ENCODE measurements around the gene BTRC.

BTRC gene

DNA sequence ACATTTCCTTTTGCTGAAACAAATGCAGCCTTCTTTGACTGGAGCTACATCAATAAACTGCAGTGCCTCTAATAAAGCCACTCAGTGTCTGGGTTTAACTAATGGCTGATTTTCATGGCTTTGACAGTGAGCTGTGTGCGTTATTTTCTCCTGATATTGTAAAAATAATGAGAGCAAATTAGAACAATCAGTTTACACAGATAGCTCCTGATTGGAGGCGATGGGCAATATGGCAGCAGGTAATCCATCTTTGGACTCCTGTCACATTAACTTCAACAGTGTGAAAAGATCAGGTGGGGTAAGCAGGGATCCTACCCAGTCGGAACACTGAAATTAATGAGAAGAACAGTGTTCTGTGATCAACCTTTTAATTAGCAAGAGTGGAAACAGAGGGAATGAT, 133.4 kb downstream of the BTRC start:
- no peak for DNase-seq

DNA sequence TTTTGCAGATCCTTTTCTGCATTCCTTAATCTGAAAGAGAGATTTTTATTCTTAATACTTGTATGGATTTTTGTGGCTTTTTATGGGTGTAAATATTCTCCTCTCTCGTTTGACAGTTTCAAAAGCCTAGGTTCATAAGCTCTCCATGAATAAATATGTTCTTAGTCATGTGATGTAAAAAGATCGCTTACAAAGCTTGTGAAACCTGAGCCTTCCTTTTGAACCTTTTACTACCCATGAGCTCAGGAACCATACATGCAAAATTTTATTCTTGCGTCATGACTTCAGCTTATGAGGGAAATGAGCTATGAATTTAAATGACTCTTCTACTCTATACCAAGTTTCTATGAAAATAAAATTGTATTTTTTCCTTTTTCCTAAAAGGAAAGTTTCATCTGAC, 135.4 kb downstream of the BTRC start:
- DNase-seq = peak; percentile 18

- DNase-seq = no peak
Observed at GRCh38 chr10:101490026-101490425, 136.1 kb downstream of the BTRC start.

GRCh38 chr10:101492205-101492604, 138.2 kb downstream of the BTRC start:
- no peak for DNase-seq

GRCh38 chr10:101492814-101493213, 138.8 kb downstream of the BTRC start:
- no peak for DNase-seq

- no peak for DNase-seq
Observed at GRCh38 chr10:101493249-101493648, 139.3 kb downstream of the BTRC start.

DNA sequence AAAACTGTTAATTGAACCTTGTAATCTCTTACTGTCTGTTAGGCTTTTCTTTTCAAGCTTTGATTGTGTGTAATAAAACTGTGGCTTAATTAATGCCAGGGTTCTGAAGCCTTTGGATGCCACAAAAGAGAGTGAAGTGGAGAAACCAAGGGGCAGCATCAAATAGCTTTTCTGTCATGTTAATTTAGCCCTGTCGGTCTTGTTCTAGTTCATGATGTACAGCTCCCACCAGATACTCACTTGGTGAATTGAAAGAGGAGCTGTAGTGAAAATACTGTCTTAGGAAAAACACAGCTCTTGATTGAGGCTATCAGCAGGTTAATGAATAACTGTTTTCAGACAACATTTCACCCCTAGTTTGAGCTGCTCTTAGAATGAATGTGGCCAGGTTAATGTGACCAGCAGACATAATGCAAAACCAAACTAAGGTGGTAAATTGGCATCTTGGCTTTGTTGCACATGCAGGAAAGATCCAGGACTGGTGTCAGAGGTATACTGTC, 139.9 kb downstream of the BTRC start:
- DNase-seq = no peak

- DNase-seq = no peak
Observed at GRCh38 chr10:101494650-101495049, 140.7 kb downstream of the BTRC start.

GRCh38 chr10:101495324-101495925, 141.5 kb downstream of the BTRC start:
- no peak for DNase-seq

GRCh38 chr10:101504438-101504837, 150.5 kb downstream of the BTRC start:
- DNase-seq = no peak

DNA sequence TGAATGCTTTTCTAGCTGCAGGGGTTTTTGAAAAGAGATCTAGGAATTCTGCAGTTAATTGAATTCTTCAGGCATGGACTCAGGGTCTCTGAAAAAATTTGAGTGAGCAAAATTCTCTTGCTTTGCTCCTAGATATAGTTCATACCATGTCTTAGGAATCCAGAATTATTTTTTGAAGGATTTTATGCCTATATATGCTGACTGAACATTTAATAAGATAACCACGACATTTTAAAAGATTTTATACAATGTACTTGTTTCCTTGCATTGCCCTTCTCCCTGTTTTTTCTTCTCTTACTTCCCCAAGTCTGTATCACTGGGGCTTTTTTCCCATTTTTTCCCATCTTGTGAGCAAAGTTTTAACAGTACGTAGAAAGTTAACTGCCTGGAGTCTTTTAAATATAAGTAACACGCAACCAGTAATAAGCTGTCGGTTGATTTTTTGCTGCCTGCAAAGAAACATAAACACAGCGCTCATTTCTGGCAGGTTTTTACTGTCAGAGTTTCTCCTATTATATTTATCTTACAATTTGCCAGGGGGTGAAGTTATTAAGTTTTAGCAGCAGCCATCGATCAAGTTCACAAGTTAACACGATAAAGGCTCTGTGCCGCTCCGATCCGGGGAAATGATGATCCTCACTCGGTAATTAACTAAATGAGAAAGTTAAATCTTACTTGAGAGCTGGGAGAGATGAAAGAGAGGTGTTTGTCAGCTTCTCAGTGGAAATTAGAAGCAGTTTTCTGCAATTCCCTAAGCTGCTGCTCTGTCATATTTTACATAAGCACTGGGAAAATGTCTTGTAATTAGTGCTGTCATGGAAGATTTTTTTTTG, 153.1 kb downstream of the BTRC start:
- DNase-seq = no peak

DNA sequence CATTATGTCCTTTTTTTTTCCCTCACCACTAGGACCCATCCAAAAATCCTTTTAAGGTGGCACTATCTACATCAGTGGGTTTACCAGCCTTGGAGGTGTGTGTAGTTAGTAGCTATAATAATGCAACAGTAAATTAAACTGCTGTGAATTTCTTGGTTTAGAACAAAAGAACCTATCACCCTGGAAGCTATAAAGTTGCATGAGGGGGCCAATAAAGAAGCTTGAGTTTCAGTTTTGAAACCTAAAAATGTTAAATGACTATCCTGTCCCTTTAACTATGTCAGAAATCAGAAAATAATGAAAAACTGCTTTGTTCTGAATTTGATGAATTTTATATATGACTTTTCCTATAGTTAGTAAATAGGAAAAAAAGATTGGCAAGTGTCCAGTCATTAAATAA, 153.9 kb downstream of the BTRC start:
- DNase-seq = no peak

- no peak for DNase-seq
Observed at GRCh38 chr10:101511938-101512337, 158.0 kb downstream of the BTRC start.

GRCh38 chr10:101512738-101513137, 158.8 kb downstream of the BTRC start:
- DNase-seq = no peak

DNA sequence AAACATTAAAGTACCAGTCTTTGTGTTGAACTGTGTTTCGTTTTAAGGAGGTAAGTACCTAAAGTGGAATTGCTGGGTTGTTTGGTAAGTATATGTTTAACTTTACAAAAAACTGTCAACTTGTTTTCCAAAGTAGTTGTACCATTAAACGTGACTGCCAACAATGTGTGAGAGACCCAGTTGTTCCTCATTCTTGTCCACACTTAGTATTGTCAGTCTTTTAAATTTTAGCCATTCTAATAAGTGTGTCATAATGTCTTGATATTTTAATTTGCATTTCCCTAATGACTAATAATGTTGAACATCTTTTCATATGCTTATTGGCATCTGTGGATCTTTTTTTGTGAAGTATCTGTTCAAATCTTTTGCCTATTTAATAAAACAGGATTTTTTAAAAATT, 159.8 kb downstream of the BTRC start:
- DNase-seq = no peak

DNA sequence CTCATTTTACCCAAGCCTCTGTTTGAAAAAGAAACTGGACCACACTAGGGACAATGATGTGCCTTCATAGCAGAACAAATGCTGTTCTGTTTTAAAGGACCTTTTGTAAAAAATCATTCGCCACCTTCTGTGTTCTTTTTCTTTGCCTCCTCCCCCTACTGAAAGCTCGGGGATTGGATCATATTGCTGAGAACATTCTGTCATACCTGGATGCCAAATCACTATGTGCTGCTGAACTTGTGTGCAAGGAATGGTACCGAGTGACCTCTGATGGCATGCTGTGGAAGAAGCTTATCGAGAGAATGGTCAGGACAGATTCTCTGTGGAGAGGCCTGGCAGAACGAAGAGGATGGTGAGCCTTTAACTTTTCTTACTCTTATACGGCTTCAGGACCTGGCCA, 171.9 kb downstream of the BTRC start:
- DNase-seq = no peak

DNA sequence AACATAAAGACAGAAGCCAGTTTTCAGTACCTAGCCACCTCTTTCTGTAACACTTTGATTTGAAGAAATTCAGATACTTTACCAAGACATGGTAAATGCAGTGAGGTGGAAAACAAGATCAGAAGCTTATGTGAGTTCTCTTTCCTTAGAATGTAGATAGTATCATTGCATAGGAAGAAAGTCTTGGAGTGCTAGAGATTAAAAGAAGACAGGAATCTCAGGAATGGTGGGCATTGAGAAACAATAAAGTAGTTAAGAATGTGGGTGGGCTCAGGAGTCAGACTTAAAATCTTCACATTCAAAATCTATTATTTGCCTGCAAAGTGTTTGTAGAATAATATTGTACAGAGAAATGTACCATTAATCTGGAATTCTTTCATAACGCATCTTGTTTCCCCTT, 175.2 kb downstream of the BTRC start:
- DNase-seq = no peak

DNA sequence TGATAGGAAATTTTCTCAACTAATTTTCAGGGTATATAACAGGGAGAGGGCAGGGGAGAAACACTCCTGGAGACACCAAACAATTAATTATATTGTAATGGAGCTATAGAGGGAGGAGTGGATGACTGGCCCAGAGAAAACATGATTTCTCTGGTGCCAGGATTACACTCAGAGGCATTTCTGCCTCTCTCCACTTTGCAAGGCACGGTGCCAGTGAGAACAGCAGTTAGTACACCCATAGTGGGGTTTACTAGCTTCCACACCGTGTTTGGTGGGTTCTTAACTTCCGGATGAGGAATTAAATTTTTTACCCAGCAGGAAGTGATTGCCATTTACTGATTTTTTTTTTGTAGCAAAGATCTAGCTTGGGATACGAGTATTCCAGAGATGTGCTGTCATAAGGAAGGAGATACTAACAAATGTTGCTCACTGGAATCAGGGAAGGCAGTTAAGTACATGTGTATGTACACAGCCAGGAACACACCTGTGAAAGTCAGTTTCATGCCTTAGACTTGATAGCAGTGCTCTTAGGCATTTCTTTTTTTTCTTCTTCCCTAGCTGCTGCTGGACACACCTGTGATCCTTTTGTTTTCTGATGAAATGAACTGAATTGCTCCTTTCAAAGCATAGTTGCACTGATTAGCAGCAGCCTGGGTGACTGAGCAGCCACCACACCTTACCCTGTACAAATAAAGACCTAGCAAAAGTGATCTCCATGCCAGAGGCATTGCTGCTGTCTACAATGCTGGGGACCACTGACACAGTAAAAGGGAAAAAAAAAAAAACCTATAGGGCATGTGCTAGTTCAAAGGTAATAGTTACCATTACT, 176.0 kb downstream of the BTRC start:
- DNase-seq = no peak

DNA sequence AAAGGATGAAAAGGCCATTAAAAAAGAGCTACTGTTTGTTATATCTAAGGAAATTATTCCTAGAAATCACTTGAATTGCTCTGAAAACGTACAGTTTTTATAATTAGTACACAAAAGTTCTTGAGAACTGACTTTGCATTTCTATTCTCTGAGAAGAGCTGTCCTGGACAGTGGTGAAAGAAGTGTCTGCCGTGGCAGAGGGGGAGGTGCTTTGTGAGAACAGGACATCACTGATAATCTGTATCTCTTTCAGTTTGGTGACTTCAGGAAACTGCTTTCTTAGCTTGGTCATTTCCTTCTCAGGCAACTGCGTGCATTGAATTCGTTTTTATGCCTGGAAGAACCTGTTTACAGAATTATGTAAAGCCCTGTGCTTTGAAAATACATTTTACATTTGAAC, 182.0 kb downstream of the BTRC start:
- DNase-seq = no peak

- DNase-seq = peak; percentile 13
Observed at GRCh38 chr10:101536800-101537199, 182.8 kb downstream of the BTRC start.

GRCh38 chr10:101538446-101538845, 184.5 kb downstream of the BTRC start:
- no peak for DNase-seq

GRCh38 chr10:101545898-101546297, 191.9 kb downstream of the BTRC start:
- DNase-seq = no peak

DNA sequence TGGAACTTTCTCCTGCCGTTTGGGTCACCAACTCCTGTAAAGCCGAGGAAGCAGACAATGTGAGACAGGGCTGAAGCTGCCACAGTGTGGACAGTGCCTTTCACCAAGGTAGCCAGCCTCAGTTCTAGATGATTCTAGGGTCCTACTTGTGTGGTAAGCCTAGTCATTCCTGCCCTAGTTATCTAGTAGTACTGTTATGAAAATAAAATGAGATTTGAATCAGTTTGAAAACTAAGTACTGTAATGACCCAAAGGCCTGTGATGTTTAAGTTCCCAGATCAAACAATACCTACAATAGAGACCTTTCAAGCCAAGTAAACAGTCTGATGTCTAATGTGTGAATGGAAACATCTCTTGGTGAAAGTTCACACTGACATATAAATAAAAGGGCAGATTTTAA, 197.0 kb downstream of the BTRC start:
- DNase-seq = no peak

DNA sequence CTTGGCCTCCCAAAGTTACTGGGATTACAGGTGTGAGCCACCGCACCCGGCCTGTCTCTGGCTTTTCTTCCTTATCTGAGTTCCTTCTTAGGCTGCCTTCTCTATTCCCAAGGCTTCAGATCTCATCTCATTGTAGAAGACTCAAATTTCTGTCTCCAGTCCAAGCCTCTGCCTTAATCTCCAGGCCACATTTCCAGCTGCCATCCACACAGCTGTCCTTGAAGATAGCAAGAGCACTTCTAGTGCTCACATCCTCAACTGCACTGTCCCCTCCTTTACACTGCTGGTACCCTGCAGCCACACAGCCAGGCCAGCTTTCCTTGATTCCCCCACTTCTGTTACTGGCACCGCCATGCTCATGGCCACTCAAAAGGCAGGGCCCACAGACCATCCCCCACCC, 198.5 kb downstream of the BTRC start:
- no peak for DNase-seq

Data from NCI-H1048 (cell line).